ENCODE results near the gene ARMC2. TPM values are rescaled to one million over a fixed set of nuclear protein-coding genes. Genes with fewer than 3 reads are reported as not detected.

ARMC2 gene
- total RNA-seq, 1 donor from 2014 or later: 2.9 TPM

DNA sequence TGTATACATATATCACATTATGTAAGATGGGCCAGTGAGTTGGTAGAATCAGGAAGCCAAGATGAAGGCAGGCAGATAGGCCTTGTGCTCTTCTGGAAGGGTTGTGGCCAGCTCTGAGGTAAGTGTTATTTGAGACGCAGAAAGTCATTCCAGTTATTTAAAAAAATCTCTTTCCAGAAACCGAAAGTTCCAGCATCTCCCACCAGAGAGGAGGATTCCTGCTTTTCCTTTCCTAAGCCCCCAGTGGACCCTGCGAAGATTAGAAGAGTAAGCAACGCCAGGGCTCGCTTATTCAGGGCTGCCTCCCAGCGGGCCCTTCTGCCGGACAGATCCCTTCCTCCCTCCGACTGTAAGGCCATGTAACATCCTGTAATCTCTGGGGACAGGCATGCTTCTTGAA is 20.4 kb downstream of the ARMC2 start:
- Histone ChIP-seq H3K36me3 (no peaks in the 10 kb centered on the region), H3K4me3 (no peak overlapping the region), H3K27ac (no peak overlapping the region), H3K9ac (no peak overlapping the region), H4K20me1 (ENCODE audit: low read depth) (peaks cover 3% of the 10 kb centered on the region), H3K9me3 (ENCODE audit: low read depth) (no peaks in the 10 kb centered on the region), H3K4me1 (peaks cover 25% of the 10 kb centered on the region), H3F3A (ENCODE audit: low read depth) (peaks cover 19% of the 10 kb centered on the region), H3K79me2 (ENCODE audit: low read depth) (no peaks in the 10 kb centered on the region), H3K4me2 (no peak overlapping the region), H3K27me3 (no peaks in the 10 kb centered on the region), H2AFZ (replicated peaks) (no peak overlapping the region)
- no peak for DNase-seq (ENCODE audit: low spot score)
- Mint-ChIP-seq H3K27ac (no peak overlapping the region), H3K36me3 (peaks cover 31% of the 10 kb centered on the region), H3K4me1 (peaks cover 22% of the 10 kb centered on the region), H3K27me3 (ENCODE audit: insufficient read depth, low read depth) (no peaks in the 10 kb centered on the region), H3K9me3 (no peaks in the 10 kb centered on the region), H3K4me3 (no peak overlapping the region)
- TF ChIP-seq EZH2phosphoT487 (IDR thresholded peaks at IDR 0.05) (no peak), EZH2 (IDR thresholded peaks at IDR 0.05) (no peak)
- TF ChIP-seq, protein P1, sequence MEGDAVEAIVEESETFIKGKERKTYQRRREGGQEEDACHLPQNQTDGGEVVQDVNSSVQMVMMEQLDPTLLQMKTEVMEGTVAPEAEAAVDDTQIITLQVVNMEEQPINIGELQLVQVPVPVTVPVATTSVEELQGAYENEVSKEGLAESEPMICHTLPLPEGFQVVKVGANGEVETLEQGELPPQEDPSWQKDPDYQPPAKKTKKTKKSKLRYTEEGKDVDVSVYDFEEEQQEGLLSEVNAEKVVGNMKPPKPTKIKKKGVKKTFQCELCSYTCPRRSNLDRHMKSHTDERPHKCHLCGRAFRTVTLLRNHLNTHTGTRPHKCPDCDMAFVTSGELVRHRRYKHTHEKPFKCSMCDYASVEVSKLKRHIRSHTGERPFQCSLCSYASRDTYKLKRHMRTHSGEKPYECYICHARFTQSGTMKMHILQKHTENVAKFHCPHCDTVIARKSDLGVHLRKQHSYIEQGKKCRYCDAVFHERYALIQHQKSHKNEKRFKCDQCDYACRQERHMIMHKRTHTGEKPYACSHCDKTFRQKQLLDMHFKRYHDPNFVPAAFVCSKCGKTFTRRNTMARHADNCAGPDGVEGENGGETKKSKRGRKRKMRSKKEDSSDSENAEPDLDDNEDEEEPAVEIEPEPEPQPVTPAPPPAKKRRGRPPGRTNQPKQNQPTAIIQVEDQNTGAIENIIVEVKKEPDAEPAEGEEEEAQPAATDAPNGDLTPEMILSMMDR (IDR thresholded peaks at IDR 0.05): no peak

DNA sequence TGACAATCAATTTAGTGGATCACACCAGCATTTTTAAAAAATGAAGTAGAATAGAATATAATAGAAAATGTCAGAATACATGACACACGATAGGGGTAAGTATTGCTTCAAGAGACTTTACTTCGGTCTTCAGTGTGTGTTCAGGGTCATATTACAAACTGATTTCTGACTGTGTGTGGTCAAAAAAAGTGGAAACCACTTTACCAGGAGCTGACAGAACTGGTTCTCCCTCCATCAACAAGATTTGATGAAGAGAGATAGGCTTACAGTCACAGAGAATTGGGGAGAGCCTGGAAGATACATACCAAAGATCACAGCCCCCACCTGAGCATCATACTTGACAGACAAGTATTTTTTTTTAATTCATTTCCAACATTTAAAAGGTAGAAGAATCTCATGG is 21.7 kb downstream of the ARMC2 start:
- Histone ChIP-seq H4K20me1 (ENCODE audit: low read depth) (peaks cover 3% of the 10 kb centered on the region), H3K4me1 (peaks cover 29% of the 10 kb centered on the region), H3F3A (ENCODE audit: low read depth) (peaks cover 22% of the 10 kb centered on the region), H3K4me2 (no peak overlapping the region), H3K27ac (no peak overlapping the region), H3K4me3 (no peak overlapping the region), H3K9ac (no peak overlapping the region), H3K9me3 (ENCODE audit: low read depth) (no peaks in the 10 kb centered on the region), H3K79me2 (ENCODE audit: low read depth) (no peaks in the 10 kb centered on the region), H2AFZ (replicated peaks) (no peak overlapping the region), H3K27me3 (no peaks in the 10 kb centered on the region), H3K36me3 (no peaks in the 10 kb centered on the region)
- H3K27ac Mint-ChIP-seq: no peak overlapping the region
- no peaks in the 10 kb centered on the region for H3K9me3 Mint-ChIP-seq
- H3K4me3 Mint-ChIP-seq: no peak overlapping the region
- TF ChIP-seq EZH2 (IDR thresholded peaks at IDR 0.05): no peak
- TF ChIP-seq, protein P1 (IDR thresholded peaks at IDR 0.05): no peak
- no peak for TF ChIP-seq EZH2phosphoT487 (IDR thresholded peaks at IDR 0.05)
- no peak for DNase-seq (ENCODE audit: low spot score)
- H3K27me3 Mint-ChIP-seq (ENCODE audit: insufficient read depth, low read depth): no peaks in the 10 kb centered on the region
- H3K36me3 Mint-ChIP-seq: peaks cover 26% of the 10 kb centered on the region
- H3K4me1 Mint-ChIP-seq: peaks cover 19% of the 10 kb centered on the region

DNA sequence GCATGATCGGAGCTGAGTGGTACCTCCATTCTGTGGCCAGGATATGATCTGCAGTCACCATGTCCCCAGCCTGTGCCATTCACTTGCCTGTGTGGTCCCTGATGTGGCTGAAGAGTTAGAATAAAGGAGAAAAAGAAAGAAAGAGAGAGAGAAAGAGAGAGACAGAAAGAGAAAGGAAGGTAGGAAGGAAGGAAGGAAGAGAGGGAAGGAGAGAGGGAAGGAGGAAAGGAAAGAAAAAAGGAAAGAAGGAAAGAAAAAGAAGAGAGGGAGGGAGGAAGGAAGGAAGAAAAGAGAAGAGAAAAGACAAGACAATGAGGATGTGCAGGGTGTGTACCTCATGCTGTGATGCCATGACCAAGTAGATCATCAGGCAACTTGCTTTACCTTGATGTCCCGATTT is 22.1 kb downstream of the ARMC2 start:
- H4K20me1 ChIP-seq (ENCODE audit: low read depth): peaks cover 2% of the 10 kb centered on the region
- H3K27me3 ChIP-seq: no peaks in the 10 kb centered on the region
- TF ChIP-seq, protein P1 (IDR thresholded peaks at IDR 0.05): no peak
- H3K27me3 Mint-ChIP-seq (ENCODE audit: insufficient read depth, low read depth): no peaks in the 10 kb centered on the region
- no peak overlapping the region for H3K27ac ChIP-seq
- H3K36me3 Mint-ChIP-seq: peaks cover 26% of the 10 kb centered on the region
- H3F3A ChIP-seq (ENCODE audit: low read depth): peaks cover 22% of the 10 kb centered on the region
- no peak for DNase-seq (ENCODE audit: low spot score)
- no peaks in the 10 kb centered on the region for H3K9me3 Mint-ChIP-seq
- H3K9me3 ChIP-seq (ENCODE audit: low read depth): no peaks in the 10 kb centered on the region
- H3K4me3 ChIP-seq: no peak overlapping the region
- peaks cover 19% of the 10 kb centered on the region for H3K4me1 Mint-ChIP-seq
- H3K79me2 ChIP-seq (ENCODE audit: low read depth): no peaks in the 10 kb centered on the region
- no peak overlapping the region for H3K27ac Mint-ChIP-seq
- no peak overlapping the region for H2AFZ ChIP-seq (replicated peaks)
- H3K4me3 Mint-ChIP-seq: no peak overlapping the region
- no peaks in the 10 kb centered on the region for H3K36me3 ChIP-seq
- no peak overlapping the region for H3K9ac ChIP-seq
- no peak overlapping the region for H3K4me2 ChIP-seq
- H3K4me1 ChIP-seq: peaks cover 29% of the 10 kb centered on the region
